ENCODE measurements around the gene ATP10A. TPM values are rescaled to one million over a fixed set of nuclear protein-coding genes. Genes with fewer than 3 reads are reported as not detected.

The ATP10A gene
- total and polyA plus RNA-seq, 7 donors, result 0.08 to 0.60 (median 0.36) TPM

GRCh38 chr15:25900901-25901300, 37.8 kb upstream of the ATP10A start:
- DNase-seq (peak; percentile 22 to 47), ATAC-seq (peak; percentile 90 to 97 (median 94))
- Histone ChIP-seq H3K4me1 (peaks cover 16% of the 10 kb centered on the region), H3K27me3 (ENCODE audit: insufficient read depth in 3 of 3, low read length in 2 of 3) (no peaks in the 10 kb centered on the region), H3K4me3 (no peak overlapping the region), H3K9me3 (no peaks in the 10 kb centered on the region), H3K27ac (peak overlapping the region; percentile 21), H3K36me3 (ENCODE audit: insufficient read depth in 1 of 2, low read depth in 1 of 2) (no peaks in the 10 kb centered on the region)
- intact Hi-C loops (cut with DNase I), result no loop called here
- 42 to 53% (median 47%) methylated on average over 5 of the region's 5 CpGs for WGBS, 3 donors
- no peak for TF ChIP-seq CTCF (IDR thresholded peaks at IDR 0.05)

DNA sequence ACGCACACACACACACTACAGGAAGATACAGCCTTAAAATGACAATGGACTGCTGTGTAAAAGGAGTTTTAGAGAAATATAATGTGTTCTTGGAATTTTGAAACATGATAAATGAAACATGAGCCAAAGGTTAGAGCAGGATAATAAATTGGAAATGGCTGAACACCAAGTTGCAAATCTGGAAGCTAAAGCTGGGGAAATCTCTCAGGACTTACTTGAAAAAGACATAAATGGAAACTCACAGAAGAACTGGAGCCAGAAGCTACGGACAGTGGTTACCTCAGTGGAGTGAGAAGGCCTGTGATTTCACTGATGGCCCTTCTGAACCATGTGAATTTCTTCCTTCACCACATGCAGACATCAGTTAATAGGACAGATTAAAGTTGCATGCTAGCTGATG, 37.3 kb upstream of the ATP10A start:
- ATAC-seq (peak in 2 of 4 donors; percentile 3 to 4), DNase-seq (no peak)
- no peak overlapping the region for H3K4me3 ChIP-seq
- no peaks in the 10 kb centered on the region for H3K9me3 ChIP-seq
- WGBS, 3 donors, result 55 to 64% (median 59%) methylated on average over 2 of the region's 2 CpGs
- no peaks in the 10 kb centered on the region for H3K27me3 ChIP-seq (ENCODE audit: insufficient read depth in 3 of 3, low read length in 2 of 3)
- no peak for TF ChIP-seq CTCF (IDR thresholded peaks at IDR 0.05)
- intact Hi-C loops (cut with DNase I), result no loop called here
- H3K27ac ChIP-seq, result peak overlapping the region; percentile 21
- no peaks in the 10 kb centered on the region for H3K36me3 ChIP-seq (ENCODE audit: insufficient read depth in 1 of 2, low read depth in 1 of 2)
- peaks cover 16% of the 10 kb centered on the region for H3K4me1 ChIP-seq

DNA sequence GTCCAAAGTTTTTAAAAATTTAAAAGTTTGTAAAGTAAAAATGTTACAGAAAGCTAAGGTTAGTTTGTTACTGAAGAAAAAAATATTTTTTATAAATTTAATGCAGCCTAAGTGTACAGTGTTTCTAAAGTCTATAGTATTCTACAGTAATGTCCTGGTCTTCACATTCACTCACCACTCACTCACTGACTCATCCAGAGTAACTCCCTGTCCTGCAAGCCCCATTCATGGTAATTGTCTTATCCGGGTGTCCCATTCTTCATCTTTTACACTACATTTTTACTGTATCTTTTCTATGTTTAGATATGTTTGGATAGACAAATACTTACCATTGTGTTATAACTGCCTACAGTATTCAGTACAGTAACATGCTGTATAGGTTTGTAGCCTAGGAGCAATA, 36.7 kb upstream of the ATP10A start:
- no peak for DNase-seq
- H3K27me3 ChIP-seq (ENCODE audit: insufficient read depth in 3 of 3, low read length in 2 of 3), result no peaks in the 10 kb centered on the region
- no peak for ATAC-seq
- H3K36me3 ChIP-seq (ENCODE audit: insufficient read depth in 1 of 2, low read depth in 1 of 2), result no peaks in the 10 kb centered on the region
- WGBS, 3 donors, result 41 to 87% (median 85%) methylated on average over 1 of the region's 1 CpG
- no peak overlapping the region for H3K4me3 ChIP-seq
- H3K9me3 ChIP-seq, result no peaks in the 10 kb centered on the region
- no peak for TF ChIP-seq CTCF (IDR thresholded peaks at IDR 0.05)
- no peak overlapping the region for H3K27ac ChIP-seq
- intact Hi-C loops (cut with DNase I), result loop anchor here in 1 of 2 donors (10.0 kb wide), 1 partner anchor 65 kb away; no protein-coding TSS in a partner anchor
- H3K4me1 ChIP-seq, result peaks cover 16% of the 10 kb centered on the region

- H3K27ac ChIP-seq, result no peak overlapping the region
- no peak for TF ChIP-seq CTCF (IDR thresholded peaks at IDR 0.05)
- no peak overlapping the region for H3K4me3 ChIP-seq
- intact Hi-C loops (cut with DNase I), result loop anchor here in 1 of 2 donors (10.0 kb wide), 1 partner anchor 63 kb away; no protein-coding TSS in a partner anchor
- no peak for DNase-seq
- H3K36me3 ChIP-seq (ENCODE audit: insufficient read depth in 1 of 2, low read depth in 1 of 2), result no peaks in the 10 kb centered on the region
- H3K4me1 ChIP-seq, result peaks cover 16% of the 10 kb centered on the region
- no peaks in the 10 kb centered on the region for H3K9me3 ChIP-seq
- H3K27me3 ChIP-seq (ENCODE audit: insufficient read depth in 3 of 3, low read length in 2 of 3), result no peaks in the 10 kb centered on the region
- ATAC-seq, result no peak
Observed at GRCh38 chr15:25897658-25898057, 34.5 kb upstream of the ATP10A start.

DNA sequence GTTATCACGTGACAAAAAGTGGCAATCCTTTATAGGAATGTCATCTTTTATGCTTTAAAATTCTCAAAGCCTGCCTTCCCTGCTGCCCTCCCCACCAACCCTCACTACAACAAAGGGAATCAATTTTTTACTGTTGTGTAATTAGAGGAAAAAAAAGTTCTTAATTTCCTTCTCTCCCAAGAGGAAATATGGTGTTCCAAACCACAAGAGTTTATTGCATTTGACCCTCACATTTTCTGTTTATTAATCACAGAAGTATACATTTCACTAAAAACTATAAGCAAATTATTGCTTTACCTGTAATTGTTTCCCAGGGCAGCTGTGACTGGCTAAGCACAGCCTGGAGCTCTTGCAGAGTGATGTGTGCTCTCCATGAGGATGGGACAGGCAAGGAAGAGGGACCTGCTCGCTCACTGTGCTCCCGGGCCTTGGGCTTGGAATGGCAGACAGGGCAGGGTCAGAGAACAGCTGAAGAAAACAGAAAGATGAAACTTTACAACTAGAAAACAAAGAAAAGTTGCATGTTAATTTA, 31.3 kb upstream of the ATP10A start:
- Histone ChIP-seq H3K27me3 (ENCODE audit: insufficient read depth in 3 of 3, low read length in 2 of 3) (no peaks in the 10 kb centered on the region), H3K4me3 (no peak overlapping the region), H3K36me3 (ENCODE audit: insufficient read depth in 1 of 2, low read depth in 1 of 2) (no peaks in the 10 kb centered on the region), H3K4me1 (peaks cover 4% of the 10 kb centered on the region), H3K9me3 (no peaks in the 10 kb centered on the region), H3K27ac (no peak overlapping the region)
- ATAC-seq, result no peak
- 84 to 88% (median 85%) methylated on average over 3 of the region's 3 CpGs for WGBS, 3 donors
- no peak for DNase-seq
- TF ChIP-seq CTCF (IDR thresholded peaks at IDR 0.05), result no peak
- intact Hi-C loops (cut with DNase I), result loop anchor here in 1 of 2 donors (10.0 kb wide), 1 partner anchor 60 kb away; no protein-coding TSS in a partner anchor
